Keratinocyte (primary cell): Measurements from ENCODE around the gene F7. TPM values are rescaled to one million over a fixed set of nuclear protein-coding genes. Genes with fewer than 3 reads are reported as not detected.

Source experiments
- DNase-seq: peaks from one replicate; pipeline ENCODE4 v3.0.0-alpha.2; 2011; ENCODE audit warnings: low read depth, missing footprints, low spot score
- FAIRE-seq: peaks from 2 replicates; lab custom pipeline; 2011; peaks lifted over from hg19 to GRCh38; lab: Jason Lieb, UNC
- H2AFZ ChIP-seq: 2 replicates; pipeline ENCODE4 v1.6.0; 2012; ENCODE audit warnings: low read length, control low read depth, inconsistent platforms; ENCODE audit not compliant: control insufficient read depth
- H3K27ac ChIP-seq: 2 replicates; pipeline ENCODE4 v1.5.1; 2011; ENCODE audit warnings: low read length; ENCODE audit not compliant: control insufficient read depth, insufficient read depth
- H3K27me3 ChIP-seq: 3 replicates; pipeline ENCODE4 v1.6.0; 2011; ENCODE audit warnings: low read length; ENCODE audit not compliant: control insufficient read depth, insufficient read depth; ENCODE audit errors: extremely low read depth
- H3K36me3 ChIP-seq, 2 experiments: 2 replicates in 1 of 2; 3 replicates in 1 of 2; pipeline ENCODE4 v1.5.1; 2011; ENCODE audit warnings: low read length in 2 of 2, mild to moderate bottlenecking in 1 of 2; ENCODE audit not compliant: control insufficient read depth in 2 of 2, insufficient read depth in 2 of 2; ENCODE audit errors: extremely low read depth in 1 of 2
- H3K4me1 ChIP-seq: 3 replicates; pipeline ENCODE4 v1.5.1; 2011; ENCODE audit warnings: low read length; ENCODE audit not compliant: control insufficient read depth, insufficient read depth; ENCODE audit errors: extremely low read depth
- H3K4me2 ChIP-seq: 3 replicates; pipeline ENCODE4 v1.6.0; 2011; ENCODE audit warnings: low read depth, low read length; ENCODE audit not compliant: control insufficient read depth, insufficient read depth; ENCODE audit errors: extremely low read depth
- H3K4me3 ChIP-seq, 3 experiments: fragments of 200-600 bp in 1 of 3; sonication (generic) in 1 of 3; 2 replicates in 2 of 3; 3 replicates in 1 of 3; pipeline ENCODE4 v1.5.1; 2011 to 2016; ENCODE audit warnings: low read length in 3 of 3, mild to moderate bottlenecking in 3 of 3, control low read depth in 2 of 3, inconsistent platforms in 1 of 3, low read depth in 1 of 3, mixed read lengths in 1 of 3, mixed run types in 1 of 3, moderate library complexity in 1 of 3; ENCODE audit not compliant: control insufficient read depth in 2 of 3, insufficient read depth in 2 of 3; ENCODE audit errors: extremely low read depth in 1 of 3
- H3K79me2 ChIP-seq: 2 replicates; pipeline ENCODE4 v1.6.0; 2012; ENCODE audit warnings: low read length; ENCODE audit not compliant: control insufficient read depth, insufficient read depth
- H3K9ac ChIP-seq: 3 replicates; pipeline ENCODE4 v1.6.0; 2011; ENCODE audit warnings: low read length; ENCODE audit not compliant: control insufficient read depth, insufficient read depth; ENCODE audit errors: extremely low read depth
- H3K9me1 ChIP-seq: 3 replicates; pipeline ENCODE4 v1.6.0; 2011; ENCODE audit warnings: low read length; ENCODE audit not compliant: control insufficient read depth, insufficient read depth; ENCODE audit errors: extremely low read depth
- H3K9me3 ChIP-seq: 2 replicates; pipeline ENCODE4 v1.5.1; 2012; ENCODE audit warnings: low read depth, low read length; ENCODE audit not compliant: control insufficient read depth
- H4K20me1 ChIP-seq: 3 replicates; pipeline ENCODE4 v1.6.0; 2011; ENCODE audit warnings: low read length; ENCODE audit not compliant: control insufficient read depth, insufficient read depth; ENCODE audit errors: extremely low read depth
- CTCF ChIP-seq, 3 experiments: IDR thresholded peaks in 1 of 3; conservative IDR thresholded peaks in 1 of 3; optimal IDR thresholded peaks in 1 of 3; 2 replicates in 2 of 3; 3 replicates in 1 of 3; pipeline versions ENCODE3 to v1.5.1; 2011; ENCODE audit warnings: low read length in 3 of 3, mild to moderate bottlenecking in 3 of 3, moderate library complexity in 2 of 3, control low read depth in 1 of 3, inconsistent platforms in 1 of 3; ENCODE audit not compliant: insufficient read depth in 2 of 3; ENCODE audit errors: extremely low read depth in 1 of 3
- EZH2 ChIP-seq: IDR thresholded peaks from one replicate; pipeline ENCODE4 v1.6.1; 2012; ENCODE audit warnings: inconsistent platforms, mild to moderate bottlenecking, low read length, moderate library complexity
- dilution Hi-C: fragments of 300-500 bp; cut with MboI; formaldehyde crosslinking; loops from one replicate; pipeline ENCODE4 v1.7.0; 2020; ENCODE audit warnings: low sequenced_read_pairs; ENCODE audit not compliant: extremely low pct_ligation_motif_present
- polyA plus RNA-seq, 5 experiments: library from polyadenylated mRNA; depleted of rRNA in 3 of 5; stranded (reverse) in 3 of 5; stranded (forward) in 1 of 5; unstranded in 1 of 5; fragments of >200 nt; gene quantifications; 1 replicate in 1 of 5; 2 replicates in 3 of 5; 3 replicates in 1 of 5; pipeline versions ENCODE4 v1.2.1 to v1.2.3, GENCODE V29; 2011 to 2012; ENCODE audit warnings: missing spikeins in 2 of 5, low read depth in 1 of 5, low replicate concordance in 1 of 5

F7 gene
- polyA plus RNA-seq, 1 donor (not counting 4 experiments of a cell fraction or from before 2014, with no cell fraction given): not detected

- peaks cover 23% of the 10 kb centered on the region for H3K27me3 ChIP-seq
- DNase-seq (no peak), FAIRE-seq (no peak)
- peaks cover 7% of the 10 kb centered on the region for H3K4me1 ChIP-seq
- no peak overlapping the region for H3K4me2 ChIP-seq
- no peaks in the 10 kb centered on the region for H3K79me2 ChIP-seq
- H3K27ac ChIP-seq: no peak overlapping the region
- H3K9ac ChIP-seq: no peak overlapping the region
- no peaks in the 10 kb centered on the region for H3K36me3 ChIP-seq
- no peaks in the 10 kb centered on the region for H3K9me1 ChIP-seq
- no peaks in the 10 kb centered on the region for H3K9me3 ChIP-seq
- TF ChIP-seq CTCF (optimal IDR thresholded peaks at IDR 0.05 in 1 of 3, IDR thresholded peaks at IDR 0.05 in 1 of 3, conservative IDR thresholded peaks at IDR 0.05 in 1 of 3; ENCODE audit: extremely low read depth in 1 of 3, insufficient read depth in 2 of 3, low read length in 3 of 3): no peak
- no peak for TF ChIP-seq EZH2
- dilution Hi-C loops: no loop called here
- no peaks in the 10 kb centered on the region for H4K20me1 ChIP-seq
- no peak overlapping the region for H3K4me3 ChIP-seq
- no peak overlapping the region for H2AFZ ChIP-seq
Observed at GRCh38 chr13:113148407-113148806, 42.8 kb downstream of the F7 start.

DNA sequence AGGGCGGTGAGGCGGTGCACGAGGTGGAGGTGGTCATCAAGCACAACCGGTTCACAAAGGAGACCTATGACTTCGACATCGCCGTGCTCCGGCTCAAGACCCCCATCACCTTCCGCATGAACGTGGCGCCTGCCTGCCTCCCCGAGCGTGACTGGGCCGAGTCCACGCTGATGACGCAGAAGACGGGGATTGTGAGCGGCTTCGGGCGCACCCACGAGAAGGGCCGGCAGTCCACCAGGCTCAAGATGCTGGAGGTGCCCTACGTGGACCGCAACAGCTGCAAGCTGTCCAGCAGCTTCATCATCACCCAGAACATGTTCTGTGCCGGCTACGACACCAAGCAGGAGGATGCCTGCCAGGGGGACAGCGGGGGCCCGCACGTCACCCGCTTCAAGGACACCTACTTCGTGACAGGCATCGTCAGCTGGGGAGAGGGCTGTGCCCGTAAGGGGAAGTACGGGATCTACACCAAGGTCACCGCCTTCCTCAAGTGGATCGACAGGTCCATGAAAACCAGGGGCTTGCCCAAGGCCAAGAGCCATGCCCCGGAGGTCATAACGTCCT lies 43.4 kb downstream of the F7 start:
- Histone ChIP-seq H3K36me3 (no peaks in the 10 kb centered on the region), H3K9ac (no peak overlapping the region), H2AFZ (no peak overlapping the region), H3K4me3 (no peak overlapping the region), H4K20me1 (no peaks in the 10 kb centered on the region), H3K4me2 (no peak overlapping the region), H3K4me1 (peaks cover 9% of the 10 kb centered on the region), H3K9me3 (no peaks in the 10 kb centered on the region), H3K79me2 (no peaks in the 10 kb centered on the region), H3K9me1 (no peaks in the 10 kb centered on the region), H3K27me3 (peaks cover 25% of the 10 kb centered on the region), H3K27ac (no peak overlapping the region)
- dilution Hi-C loops: no loop called here
- FAIRE-seq (no peak), DNase-seq (no peak)
- TF ChIP-seq CTCF (optimal IDR thresholded peaks at IDR 0.05 in 1 of 3, IDR thresholded peaks at IDR 0.05 in 1 of 3, conservative IDR thresholded peaks at IDR 0.05 in 1 of 3; ENCODE audit: extremely low read depth in 1 of 3, insufficient read depth in 2 of 3, low read length in 3 of 3) (no peak), EZH2 (no peak)
